SK-MEL-5 (cell line): ENCODE measurements around the gene KCTD13. TPM values are rescaled to one million over a fixed set of nuclear protein-coding genes. Genes with fewer than 3 reads are reported as not detected.
A peak's percentile ranks its signal among the peaks of the same experiment; 100 is the strongest.
"Not testable (repeated sequence)": the region's sequence is repeated elsewhere in the genome, so short reads cannot be mapped to it uniquely, and the experiment has no call there.

Source experiments
- DNase-seq: peaks from one replicate; pipeline ENCODE4 v3.0.0-alpha.2; 2016; ENCODE audit warnings: low read depth, low spot score
- in situ Hi-C: cut with HindIII; loops from 2 replicates; pipeline ENCODE4 v1.10.0; 2016; ENCODE audit warnings: low sequenced_read_pairs, high pct_unique_total_duplicates, low pct_unique_long_range_greater_than_20kb
- total RNA-seq: library from RNA; depleted of rRNA; stranded (reverse); fragments of >200 nt; shearing (Covaris generic); gene quantifications from 2 replicates; pipeline ENCODE4 v1.2.3, GENCODE V29; 2014

Gene KCTD13
- total RNA-seq, 1 experiment from 2014 or later, result 9.1 TPM

GRCh38 chr16:29951625-29952365 is 25.8 kb upstream of the KCTD13 start:
- no peak for DNase-seq
- in situ Hi-C loops, result no loop called here

- in situ Hi-C loops, result no loop called here
- DNase-seq, result no peak
Measured at GRCh38 chr16:29950806-29951461, 24.9 kb upstream of the KCTD13 start.

DNA sequence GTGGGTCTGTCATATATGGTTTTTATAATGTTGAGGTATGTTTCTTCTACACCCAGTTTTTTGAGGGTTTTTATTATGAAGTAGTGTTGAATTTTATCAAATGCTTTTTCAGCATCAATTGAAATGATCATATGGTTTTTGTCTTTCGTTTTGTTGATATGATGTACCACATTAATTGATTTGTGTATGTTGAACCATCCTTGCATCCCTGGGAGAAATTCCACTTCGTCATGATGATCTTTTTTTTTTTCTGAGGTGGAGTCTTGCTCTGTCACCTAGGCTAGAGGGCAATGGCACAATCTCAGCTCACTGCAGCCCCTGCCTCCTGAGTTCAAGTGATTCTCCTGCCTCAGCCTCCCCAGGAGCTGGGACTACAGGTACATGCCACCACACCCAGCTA is 21.9 kb upstream of the KCTD13 start:
- no peak for DNase-seq
- in situ Hi-C loops, result no loop called here

DNA sequence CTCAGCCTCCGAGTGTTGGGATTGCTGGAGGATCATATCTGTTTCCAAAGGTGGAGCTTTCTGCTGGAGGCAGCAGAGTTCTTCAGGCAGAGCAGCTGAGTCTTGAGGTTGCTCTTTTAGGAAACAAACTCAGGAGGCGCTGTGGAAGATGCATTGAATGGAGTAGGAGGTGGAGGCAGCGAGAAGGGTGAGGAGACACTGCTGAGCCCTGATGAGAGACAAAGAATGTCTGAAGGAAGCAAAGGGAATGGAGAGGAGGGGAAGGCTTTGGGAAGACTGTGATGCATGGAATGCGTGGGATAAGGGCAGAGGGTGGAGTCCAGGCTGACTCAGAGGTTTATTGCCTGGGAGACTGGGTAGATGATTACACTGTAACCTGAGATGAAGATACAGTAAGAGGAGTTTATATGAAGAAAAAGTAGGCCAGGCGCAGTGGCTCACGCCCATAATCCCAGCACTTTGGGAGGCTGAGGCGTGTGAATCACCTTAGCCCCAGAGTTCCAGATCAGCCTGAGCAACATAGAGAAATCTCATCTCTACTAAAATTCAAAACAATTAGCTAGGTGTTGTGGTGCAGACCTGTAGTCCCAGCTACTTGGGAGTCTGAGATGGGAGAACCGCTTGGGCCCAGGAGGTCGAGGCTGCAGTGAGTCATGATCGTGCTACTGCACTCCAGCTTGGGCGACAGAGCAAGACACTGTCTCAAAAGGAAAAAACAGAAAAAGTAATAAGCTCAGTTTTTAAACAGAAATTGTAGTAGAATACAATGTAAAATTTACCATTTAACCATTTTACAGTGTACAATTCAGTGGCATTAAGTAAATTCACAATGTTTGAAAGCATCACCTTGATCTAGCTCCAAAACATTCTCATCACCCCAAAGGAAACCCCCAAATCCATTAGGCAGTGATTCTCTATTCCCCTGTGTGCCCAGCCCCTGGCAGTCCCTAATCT is 18.1 kb upstream of the KCTD13 start:
- in situ Hi-C loops, result no loop called here
- peak; percentile 95 for DNase-seq

- no peak for DNase-seq
Measured at GRCh38 chr16:29940656-29941055, 14.6 kb upstream of the KCTD13 start.

GRCh38 chr16:29931750-29932149 is 5.7 kb upstream of the KCTD13 start:
- DNase-seq, in situ Hi-C loops: not testable (repeated sequence)

More at GRCh38 chr16:29940656-29941055, 14.6 kb upstream of the KCTD13 start:
- in situ Hi-C loops, result no loop called here

GRCh38 chr16:29927070-29927905 is 1.3 kb upstream of the KCTD13 start:
- no peak for DNase-seq
- in situ Hi-C loops, result no loop called here

DNA sequence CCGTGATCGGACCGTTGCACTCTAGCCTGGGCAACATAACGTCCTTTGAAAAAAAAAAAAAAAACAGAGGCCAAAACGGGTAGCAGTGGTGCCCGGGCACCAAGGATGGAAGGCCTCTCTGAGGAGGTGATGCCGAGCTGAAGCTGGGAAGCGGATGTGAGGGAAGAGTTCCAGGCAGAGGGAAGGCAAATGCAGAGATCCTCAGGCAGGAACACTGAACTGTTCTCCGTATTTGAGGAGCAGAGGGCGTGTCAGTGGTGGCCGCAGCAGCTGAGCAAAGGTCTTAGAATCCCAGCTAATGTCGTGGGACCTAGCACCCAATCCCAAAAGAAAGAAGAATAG is 656 bp upstream of the KCTD13 start:
- in situ Hi-C loops, result no loop called here
- peak; percentile 20 for DNase-seq

- no peak for DNase-seq
- in situ Hi-C loops, result no loop called here
Measured at GRCh38 chr16:29925105-29925756, 795 bp downstream of the KCTD13 start.

DNA sequence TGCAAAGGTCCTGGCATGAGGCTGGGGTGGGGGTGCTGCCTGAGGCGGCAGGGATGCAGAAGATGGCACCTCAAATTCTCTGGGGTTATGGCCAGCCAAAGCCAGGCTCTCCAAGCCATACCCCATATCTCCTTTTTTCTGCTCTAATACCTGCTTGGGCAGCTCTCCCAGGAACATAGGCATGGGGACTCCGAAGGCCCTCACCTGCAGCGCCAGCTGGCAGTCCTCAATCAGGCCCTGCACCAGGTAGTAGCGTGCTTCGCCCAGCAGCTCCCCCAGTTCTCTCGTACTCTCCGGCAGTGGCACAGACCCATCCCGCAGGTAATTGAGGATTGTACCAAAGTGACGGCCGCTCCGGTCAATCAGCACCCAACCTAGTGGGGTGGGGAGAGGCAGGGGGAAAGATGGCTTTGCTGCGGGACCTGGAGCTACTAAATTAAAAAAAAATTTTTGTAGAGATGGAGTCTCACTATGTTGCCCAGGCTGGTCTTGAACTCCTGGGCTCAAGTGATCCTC is 3.0 kb downstream of the KCTD13 start:
- in situ Hi-C loops, result no loop called here
- no peak for DNase-seq

DNA sequence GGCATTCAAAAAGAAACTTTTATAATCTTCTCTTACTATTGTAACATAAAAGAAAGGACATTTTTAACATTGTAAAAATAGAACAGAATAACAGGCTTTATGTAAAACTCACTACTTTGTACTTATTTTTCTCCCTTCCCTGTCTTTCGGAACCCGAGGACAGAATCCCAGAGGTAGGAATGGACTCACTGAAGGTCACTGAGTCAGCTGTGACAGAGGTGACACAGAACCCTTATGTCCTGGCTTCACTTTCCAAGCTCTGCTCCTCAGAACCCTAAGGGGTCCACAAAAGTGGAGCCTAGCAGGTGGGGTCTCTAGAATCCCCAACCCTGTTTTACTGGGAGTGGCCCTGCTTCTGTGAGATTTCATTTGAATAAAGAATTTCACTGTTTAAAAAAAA is 3.7 kb downstream of the KCTD13 start:
- DNase-seq, result no peak
- in situ Hi-C loops, result no loop called here

- no peak for DNase-seq
- in situ Hi-C loops, result no loop called here
Measured at GRCh38 chr16:29921034-29921385, 5.0 kb downstream of the KCTD13 start.

DNA sequence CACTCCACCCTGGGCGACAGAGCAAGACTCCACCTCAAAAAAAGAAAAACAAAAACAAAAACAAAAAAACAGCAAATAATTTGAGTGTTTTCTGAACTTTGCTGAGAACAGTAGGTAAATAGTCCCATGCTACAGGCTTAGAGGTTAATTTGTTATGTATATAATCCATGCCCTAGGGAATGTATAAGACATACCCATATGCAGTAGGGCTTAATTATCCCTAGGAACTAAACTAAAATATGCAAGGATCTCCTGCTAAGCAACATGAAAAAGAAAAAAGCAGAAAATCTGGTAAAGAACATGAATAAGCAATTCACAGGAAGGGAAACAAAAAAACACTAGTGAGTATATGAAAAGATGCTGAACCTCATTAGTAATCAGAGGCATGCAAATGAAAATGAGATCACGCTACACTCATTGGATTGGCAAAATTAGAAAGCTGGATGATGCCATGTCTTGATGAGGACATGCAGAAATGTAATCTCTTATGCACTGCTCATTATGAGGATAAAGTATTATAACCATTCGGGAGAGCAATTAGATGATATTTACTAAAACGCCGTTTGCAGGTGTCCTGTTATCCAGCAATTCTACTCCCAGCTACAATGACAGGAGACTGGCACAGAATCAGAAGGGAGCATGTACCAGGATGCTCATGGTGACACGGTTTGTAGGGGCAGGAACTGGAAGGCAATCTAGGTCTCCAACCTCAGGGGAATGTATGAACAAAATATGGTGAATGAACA is 5.6 kb downstream of the KCTD13 start:
- no peak for DNase-seq
- in situ Hi-C loops, result no loop called here

GRCh38 chr16:29916979-29917378 is 9.0 kb downstream of the KCTD13 start:
- in situ Hi-C loops, result no loop called here
- DNase-seq, result peak; percentile 33

DNA sequence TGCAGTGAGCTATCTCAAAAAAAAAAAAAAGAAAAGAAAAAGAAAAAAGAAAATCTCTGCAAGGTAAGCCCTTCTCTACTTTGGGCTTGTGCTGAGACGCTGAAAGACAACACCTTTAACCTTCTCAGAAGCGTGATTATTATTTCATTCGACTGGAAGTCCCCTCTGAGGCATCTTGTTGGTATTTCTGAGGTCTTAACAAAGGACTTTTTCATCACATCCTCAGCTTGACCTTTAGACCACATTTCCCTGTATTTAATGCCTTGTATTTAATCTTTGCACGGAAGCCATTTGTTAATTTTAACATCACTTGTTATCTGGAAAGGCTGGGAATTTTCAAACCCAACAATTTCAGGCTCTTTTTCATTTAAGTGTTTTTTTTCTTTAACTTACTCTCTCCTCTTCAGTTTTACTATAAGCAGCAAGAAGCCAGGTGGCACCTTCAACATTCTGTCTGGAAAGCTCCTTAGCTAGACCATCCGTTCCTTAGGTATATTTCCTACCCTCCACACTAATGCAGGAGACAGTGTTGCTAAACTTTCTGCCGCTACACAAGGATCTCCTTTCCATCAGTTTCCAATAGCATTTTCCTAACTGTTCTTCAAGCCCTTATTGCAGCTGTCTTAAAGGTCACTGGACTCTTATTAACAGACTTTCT is 10.3 kb downstream of the KCTD13 start:
- DNase-seq, result peak; percentile 88
- in situ Hi-C loops, result no loop called here

GRCh38 chr16:29913514-29913913 is 12.5 kb downstream of the KCTD13 start:
- in situ Hi-C loops, result no loop called here
- DNase-seq, result no peak
